Type B pancreatic cell (in vitro differentiated cells): Measurements from ENCODE around the gene MRGPRG. TPM values are rescaled to one million over a fixed set of nuclear protein-coding genes. Genes with fewer than 3 reads are reported as not detected.

Source experiments
- DNase-seq: peaks from one replicate; pipeline ENCODE4 v3.0.0; 2021; ENCODE audit warnings: mixed read lengths; ENCODE audit not compliant: unreplicated experiment; ENCODE audit errors: extremely low spot score
- H3K27ac Mint-ChIP-seq: 2 replicates; pipeline ENCODE4 v1.8.0; 2021; ENCODE audit warnings: mild to moderate bottlenecking, mixed read lengths
- H3K27me3 Mint-ChIP-seq: 2 replicates; pipeline ENCODE4 v1.8.0; 2021; ENCODE audit warnings: mixed read lengths
- H3K36me3 Mint-ChIP-seq: 2 replicates; pipeline ENCODE4 v1.8.0; 2021; ENCODE audit warnings: mixed read lengths
- H3K4me1 Mint-ChIP-seq: one replicate; pipeline ENCODE4 v1.8.0; 2021; ENCODE audit warnings: mixed read lengths; ENCODE audit not compliant: unreplicated experiment
- H3K4me3 Mint-ChIP-seq: 2 replicates; pipeline ENCODE4 v1.8.0; 2021; ENCODE audit warnings: mild to moderate bottlenecking, mixed read lengths
- H3K9me3 Mint-ChIP-seq: 2 replicates; pipeline ENCODE4 v1.8.0; 2021; ENCODE audit warnings: mixed read lengths
- total RNA-seq: library from RNA; stranded (reverse); gene quantifications from 2 replicates; pipeline ENCODE4 v1.2.1, GENCODE V29; 2021; ENCODE audit warnings: low replicate concordance
- TF ChIP-seq, protein P1 (sequence below): fragments of 200-600 bp; sonication (generic); conservative IDR thresholded peaks from 2 replicates; pipeline ENCODE4 v1.5.0; 2021; ENCODE audit warnings: antibody characterized with exemption, mild to moderate bottlenecking

Gene MRGPRG
- total RNA-seq, 1 donor from 2014 or later = not detected

- Mint-ChIP-seq H3K4me3 (no peak overlapping the region), H3K36me3 (no peaks in the 10 kb centered on the region), H3K27ac (no peak overlapping the region), H3K4me1 (no peaks in the 10 kb centered on the region), H3K27me3 (peaks cover 9% of the 10 kb centered on the region), H3K9me3 (peaks cover 11% of the 10 kb centered on the region)
- TF ChIP-seq, protein P1, sequence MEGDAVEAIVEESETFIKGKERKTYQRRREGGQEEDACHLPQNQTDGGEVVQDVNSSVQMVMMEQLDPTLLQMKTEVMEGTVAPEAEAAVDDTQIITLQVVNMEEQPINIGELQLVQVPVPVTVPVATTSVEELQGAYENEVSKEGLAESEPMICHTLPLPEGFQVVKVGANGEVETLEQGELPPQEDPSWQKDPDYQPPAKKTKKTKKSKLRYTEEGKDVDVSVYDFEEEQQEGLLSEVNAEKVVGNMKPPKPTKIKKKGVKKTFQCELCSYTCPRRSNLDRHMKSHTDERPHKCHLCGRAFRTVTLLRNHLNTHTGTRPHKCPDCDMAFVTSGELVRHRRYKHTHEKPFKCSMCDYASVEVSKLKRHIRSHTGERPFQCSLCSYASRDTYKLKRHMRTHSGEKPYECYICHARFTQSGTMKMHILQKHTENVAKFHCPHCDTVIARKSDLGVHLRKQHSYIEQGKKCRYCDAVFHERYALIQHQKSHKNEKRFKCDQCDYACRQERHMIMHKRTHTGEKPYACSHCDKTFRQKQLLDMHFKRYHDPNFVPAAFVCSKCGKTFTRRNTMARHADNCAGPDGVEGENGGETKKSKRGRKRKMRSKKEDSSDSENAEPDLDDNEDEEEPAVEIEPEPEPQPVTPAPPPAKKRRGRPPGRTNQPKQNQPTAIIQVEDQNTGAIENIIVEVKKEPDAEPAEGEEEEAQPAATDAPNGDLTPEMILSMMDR = no peak
- DNase-seq = no peak
These were observed 40.7 kb downstream of the MRGPRG start for GRCh38 chr11:3177931-3178330.

GRCh38 chr11:3176487-3176886, 42.1 kb downstream of the MRGPRG start:
- DNase-seq = no peak
- Mint-ChIP-seq H3K9me3 (peaks cover 11% of the 10 kb centered on the region), H3K4me1 (no peaks in the 10 kb centered on the region), H3K27ac (no peak overlapping the region), H3K27me3 (peaks cover 17% of the 10 kb centered on the region), H3K36me3 (no peaks in the 10 kb centered on the region), H3K4me3 (no peak overlapping the region)
- TF ChIP-seq, protein P1 = no peak

- no peaks in the 10 kb centered on the region for H3K36me3 Mint-ChIP-seq
- H3K4me3 Mint-ChIP-seq = no peak overlapping the region
- no peak for DNase-seq
- H3K27me3 Mint-ChIP-seq = peaks cover 23% of the 10 kb centered on the region
- no peak overlapping the region for H3K27ac Mint-ChIP-seq
- H3K9me3 Mint-ChIP-seq = peaks cover 10% of the 10 kb centered on the region
- no peaks in the 10 kb centered on the region for H3K4me1 Mint-ChIP-seq
- TF ChIP-seq, protein P1 = no peak
These were observed 43.4 kb downstream of the MRGPRG start for GRCh38 chr11:3175194-3175593.

DNA sequence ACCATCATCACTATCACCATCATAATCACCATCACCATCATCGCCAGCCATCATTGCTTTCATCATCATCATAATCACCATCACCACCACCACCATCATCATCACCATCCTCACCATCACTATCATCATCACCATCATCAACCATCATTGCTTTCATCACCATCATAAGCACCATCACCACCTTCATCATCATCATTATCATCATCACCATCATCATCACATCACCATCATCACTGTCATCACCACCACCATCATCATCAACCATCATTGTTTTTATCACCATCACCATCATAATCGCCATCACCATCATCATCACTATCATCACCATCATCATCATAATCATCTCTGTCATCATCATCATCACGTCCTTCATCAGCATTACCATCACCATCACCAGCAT, 44.2 kb downstream of the MRGPRG start:
- Mint-ChIP-seq H3K4me3 (no peak overlapping the region), H3K4me1 (peaks cover 5% of the 10 kb centered on the region), H3K27ac (no peak overlapping the region), H3K27me3 (peaks cover 26% of the 10 kb centered on the region), H3K9me3 (peaks cover 5% of the 10 kb centered on the region), H3K36me3 (no peaks in the 10 kb centered on the region)
- TF ChIP-seq, protein P1 = no peak
- DNase-seq = no peak

DNA sequence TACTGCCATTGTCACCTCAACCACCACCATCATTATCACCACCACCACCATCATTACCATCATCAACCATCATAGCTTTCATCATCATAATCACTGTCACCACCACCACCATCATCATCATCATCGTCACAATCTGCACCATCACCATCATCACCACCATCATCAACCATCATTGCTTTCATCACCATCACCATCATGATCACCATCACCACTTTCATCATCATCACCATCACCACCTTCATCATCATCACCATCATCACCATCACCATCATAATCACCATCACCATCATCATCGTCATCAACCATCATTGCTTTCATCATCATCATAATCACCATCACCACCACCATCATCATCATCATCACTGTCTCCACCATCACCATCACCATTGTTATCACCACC, 44.8 kb downstream of the MRGPRG start:
- H3K36me3 Mint-ChIP-seq = no peaks in the 10 kb centered on the region

More for the DNA sequence above, 44.8 kb downstream of the MRGPRG start:
- TF ChIP-seq, protein P1 = no peak
- Mint-ChIP-seq H3K4me3 (no peak overlapping the region), H3K27ac (no peak overlapping the region), H3K9me3 (peaks cover 5% of the 10 kb centered on the region), H3K4me1 (peaks cover 5% of the 10 kb centered on the region), H3K27me3 (peaks cover 31% of the 10 kb centered on the region)
- DNase-seq = no peak
